Stimulated activated CD4-positive, alpha-beta T cell treated with anti-CD3 and anti-CD28 coated beads, Interleukin-12 subunit alpha, Interleukin-12 subunit beta, amount 100 ng/mL, for 4 hours (primary cell): ENCODE data around the gene MYBBP1A.

Source experiments
- DNase-seq: peaks from one replicate; pipeline ENCODE4 v3.0.0-alpha.2; 2020

MYBBP1A gene

DNA sequence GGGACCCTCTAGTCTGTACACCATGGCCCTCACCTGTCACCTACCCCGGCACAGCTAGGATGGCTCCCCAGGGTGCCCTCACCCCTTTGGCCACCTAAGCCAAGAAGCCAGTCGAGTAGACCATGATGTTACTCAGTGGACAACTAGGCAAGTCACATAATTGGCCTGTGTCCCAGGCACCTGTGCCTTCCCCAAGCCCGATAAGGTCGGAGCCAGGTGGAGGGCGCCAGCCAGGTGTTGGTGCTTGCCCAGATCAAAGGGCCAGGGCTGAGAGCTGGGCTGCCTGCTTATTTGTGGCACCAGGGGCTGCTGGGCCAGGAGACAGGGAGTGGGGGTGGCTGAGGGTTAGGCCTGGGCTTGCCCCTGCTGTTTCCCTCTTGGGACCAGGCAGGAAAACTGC lies 39.7 kb downstream of the MYBBP1A start:
- DNase-seq: no peak

DNA sequence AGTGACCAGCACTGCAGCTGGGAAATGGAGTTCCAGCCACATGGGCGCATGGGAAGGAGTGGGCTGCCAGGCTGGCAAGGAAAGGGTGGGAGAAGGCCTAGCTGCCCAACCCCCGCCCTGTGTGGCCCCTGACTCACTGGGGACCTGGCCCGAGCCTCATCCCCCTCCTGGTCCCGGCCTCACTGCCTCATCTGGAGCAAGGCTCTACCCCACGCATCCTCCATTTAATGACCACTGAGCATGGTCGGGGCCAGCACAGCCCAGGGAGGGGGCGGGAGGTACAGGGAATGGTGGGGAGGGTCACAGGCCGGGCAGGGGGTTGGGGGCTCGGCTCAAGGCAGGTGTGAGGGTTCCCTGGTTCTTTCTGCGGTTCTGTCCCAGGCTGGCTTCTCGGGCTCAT lies 40.4 kb downstream of the MYBBP1A start:
- no peak for DNase-seq

DNA sequence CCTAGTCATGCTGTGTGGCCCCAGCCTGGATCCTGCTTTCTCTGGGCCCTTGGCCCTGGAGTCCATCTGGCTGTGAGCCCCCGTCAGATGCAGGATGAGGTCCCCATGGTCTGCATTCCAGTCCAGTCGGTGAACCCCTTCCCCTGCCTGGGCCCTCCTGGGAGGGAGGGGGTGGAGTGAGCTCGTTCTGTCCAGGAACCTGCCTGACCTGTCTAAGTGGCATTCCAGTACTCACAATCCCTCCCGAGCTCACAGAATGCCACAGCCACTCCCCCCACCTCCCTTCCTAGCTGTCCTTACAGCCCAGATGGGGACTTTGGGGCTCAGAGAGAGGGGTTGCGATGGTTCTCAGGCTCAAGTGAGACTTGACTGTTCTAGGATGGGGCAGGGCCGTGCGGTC lies 41.0 kb downstream of the MYBBP1A start:
- no peak for DNase-seq

DNA sequence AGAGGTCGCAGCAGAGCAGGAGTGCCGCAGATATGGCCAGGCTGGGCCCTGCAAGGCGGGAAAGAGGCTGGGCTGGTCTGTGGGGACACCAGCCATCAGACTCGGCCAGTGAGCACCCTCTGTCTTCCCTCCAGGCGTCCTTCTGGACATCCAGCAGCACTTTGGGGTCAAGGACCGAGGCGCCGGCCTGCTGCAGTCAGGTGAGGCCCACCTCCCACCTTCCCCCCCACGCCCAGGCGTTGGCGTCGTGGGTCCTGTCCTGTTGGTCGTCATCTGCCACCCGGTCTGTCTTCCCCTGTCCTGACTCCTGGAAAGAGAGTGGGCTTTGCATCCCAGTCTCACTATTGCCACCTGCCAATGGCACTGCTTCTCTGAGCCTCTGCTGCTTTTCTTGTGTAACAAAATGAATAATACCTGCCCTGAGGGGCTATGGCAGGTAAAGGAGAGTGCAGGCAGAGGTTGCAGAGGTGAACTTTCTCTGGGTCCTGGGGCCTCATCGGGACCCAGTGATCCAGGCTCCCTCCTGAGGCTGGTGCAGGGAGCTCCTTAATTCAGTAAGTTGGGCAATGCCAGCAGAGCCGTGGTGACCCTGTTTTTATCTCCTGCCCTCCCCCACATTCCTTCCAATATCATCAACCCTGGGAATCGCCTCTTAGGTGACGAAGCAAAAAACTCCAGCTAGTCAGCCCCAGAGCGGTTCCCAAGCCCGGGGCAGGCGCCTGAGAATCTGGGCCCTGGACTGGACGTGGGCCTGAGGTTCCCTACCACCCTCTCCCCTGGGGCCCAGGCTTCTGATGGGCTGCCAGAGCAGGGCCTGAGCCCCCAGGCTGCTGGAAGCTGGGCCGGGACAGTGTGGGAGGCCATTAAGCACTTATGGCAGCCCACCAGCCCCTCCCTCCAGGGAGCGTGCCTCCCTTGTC lies 41.8 kb downstream of the MYBBP1A start:
- no peak for DNase-seq

DNA sequence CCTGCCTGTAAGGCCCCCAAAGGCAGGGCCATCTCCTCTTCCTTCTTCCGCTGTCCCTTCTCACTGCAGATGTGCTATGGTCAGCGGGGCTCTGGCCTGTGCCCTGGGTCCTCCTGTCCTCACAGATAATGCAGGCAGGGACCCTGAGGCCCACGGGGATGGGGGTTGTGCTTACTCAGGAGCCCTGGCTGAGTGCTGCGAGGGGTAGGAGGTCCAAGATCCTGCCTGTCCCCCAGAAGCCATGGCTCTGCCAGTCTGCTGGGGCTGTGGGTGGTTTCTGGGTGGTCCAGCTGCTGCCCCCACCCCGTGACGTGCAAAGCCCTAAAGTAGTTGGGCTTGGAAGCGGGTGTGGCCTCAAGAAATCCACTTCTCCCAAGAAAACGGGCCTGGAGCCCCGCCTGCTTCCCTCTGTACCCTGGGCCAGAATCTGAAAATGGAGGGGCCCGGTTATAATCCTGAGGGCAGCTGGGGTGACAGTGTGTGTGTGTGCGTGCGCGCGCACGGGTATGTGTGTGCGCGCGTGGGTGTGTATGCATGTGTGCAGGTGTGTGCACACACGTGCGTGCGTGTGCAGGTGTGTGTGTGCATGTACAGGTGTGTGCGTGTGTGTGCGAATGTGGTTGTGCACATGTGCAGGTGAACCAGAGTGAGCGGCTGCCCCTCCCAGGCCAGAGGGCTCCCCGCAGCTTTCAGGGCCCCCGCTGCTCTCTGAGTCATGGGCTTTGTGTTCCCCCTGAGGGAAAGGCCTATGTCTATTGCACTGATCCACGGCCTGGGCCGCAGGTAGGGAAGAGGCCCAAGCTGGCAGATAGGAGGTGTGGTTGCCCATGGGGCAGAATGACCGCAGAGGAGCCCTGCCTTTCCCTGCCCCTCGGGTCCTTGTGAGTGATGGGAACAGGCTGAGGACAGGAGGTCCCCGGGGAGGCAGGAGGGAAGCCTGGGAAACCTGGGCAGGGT lies 42.8 kb downstream of the MYBBP1A start:
- DNase-seq: no peak

DNA sequence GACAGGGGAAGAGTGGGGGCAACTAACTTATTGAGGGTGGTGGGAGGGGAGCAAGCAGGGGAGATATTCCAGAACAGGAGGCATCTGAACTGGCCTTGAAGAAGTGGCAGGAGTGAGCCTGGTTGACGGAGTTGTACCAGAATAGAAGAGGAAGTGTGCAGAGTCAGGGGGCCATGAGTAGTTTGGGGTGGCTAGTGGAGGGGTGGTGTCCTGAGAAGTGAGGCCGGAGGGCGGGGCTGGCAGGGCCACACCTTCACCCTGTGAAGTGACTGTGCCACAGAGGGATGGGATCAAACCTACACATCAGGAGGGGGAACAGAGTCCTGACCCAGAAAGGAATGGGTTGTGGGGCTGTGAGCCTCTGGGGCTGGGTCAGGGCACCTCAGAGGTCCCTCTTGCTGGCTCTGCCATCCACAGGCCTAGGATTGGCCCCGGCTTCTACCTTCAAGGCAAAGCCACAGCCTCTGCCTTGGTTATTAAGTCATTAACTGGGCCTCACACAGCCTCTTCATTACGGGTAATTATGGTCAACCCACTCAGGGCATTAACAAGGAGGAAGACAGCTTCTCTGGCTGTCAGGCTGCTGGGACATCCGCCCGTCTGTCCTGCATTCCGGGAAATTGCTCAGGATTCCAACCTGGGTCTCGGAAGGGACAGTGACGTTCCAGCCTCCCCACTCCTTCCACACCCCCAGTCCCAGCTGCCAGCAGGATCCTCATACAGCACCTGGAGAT lies 43.8 kb downstream of the MYBBP1A start:
- DNase-seq: no peak

DNA sequence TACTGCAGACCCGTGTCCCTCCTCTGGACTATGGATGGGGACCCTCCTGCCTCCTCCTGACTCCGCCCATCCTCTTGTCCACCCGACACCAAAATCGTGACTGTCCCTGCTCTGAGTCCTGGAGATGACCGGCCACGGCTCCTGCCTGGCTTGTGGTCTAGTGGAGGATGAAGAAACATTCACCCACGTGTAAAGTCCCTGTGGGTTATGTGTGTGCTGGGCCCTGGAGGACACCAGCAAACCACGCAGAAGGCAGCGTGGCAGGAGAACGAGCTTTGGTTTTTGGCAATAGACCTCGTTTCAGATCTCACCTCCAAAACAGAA lies 44.6 kb downstream of the MYBBP1A start:
- no peak for DNase-seq

DNA sequence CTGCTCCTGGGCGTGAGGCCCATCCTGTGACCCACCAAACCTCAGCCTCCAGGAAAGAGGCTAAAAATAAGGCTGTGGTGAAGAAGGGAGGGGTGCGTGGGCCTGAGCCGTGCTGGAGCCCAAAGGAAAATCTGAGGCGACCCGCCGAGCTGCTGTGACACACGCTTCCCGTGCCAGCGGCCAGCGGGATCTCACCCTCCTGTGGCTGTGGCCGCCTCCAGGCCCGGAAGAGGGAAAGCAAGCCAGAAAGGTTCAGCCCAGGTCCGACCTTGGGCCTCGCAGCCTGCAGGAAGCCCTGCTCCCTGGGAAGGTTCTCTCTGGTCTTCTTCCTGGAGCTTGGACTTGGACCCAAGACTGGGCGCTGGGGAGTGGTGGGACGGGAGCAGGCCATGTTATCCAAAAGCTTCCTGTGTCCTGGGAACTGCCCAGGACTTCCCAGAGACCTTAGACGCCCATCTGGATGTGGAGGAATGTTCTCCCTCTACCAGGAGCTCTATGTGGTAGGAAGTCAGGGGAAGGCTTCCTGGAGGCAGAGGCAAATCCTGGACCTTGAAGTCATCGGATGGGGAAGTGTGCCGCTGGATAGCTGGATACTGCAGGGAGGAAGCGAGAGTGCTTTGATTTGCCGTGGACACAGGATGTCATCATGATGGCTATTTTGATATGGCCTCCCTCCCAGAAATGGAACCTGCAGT lies 45.1 kb downstream of the MYBBP1A start:
- no peak for DNase-seq

DNA sequence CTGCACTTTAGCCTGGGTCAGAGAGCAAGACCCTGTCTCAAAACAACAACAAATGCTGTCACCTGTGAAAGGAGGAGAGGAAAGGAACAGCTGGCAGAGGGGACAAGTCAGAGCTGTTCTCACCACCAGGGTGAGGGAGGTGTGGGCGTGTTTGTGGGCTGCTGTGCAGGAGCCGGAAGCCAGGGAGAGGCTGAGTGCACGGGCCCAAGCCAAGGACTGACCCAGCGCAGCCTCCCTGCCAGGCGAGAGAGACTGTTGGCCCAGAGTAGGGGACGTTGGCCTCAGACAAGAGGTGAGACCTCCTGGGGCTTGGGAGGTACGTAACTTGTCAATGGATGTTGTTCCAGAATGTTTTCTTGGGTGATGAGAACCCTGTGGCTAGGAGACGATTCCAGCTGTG lies 45.8 kb downstream of the MYBBP1A start:
- DNase-seq: no peak

DNA sequence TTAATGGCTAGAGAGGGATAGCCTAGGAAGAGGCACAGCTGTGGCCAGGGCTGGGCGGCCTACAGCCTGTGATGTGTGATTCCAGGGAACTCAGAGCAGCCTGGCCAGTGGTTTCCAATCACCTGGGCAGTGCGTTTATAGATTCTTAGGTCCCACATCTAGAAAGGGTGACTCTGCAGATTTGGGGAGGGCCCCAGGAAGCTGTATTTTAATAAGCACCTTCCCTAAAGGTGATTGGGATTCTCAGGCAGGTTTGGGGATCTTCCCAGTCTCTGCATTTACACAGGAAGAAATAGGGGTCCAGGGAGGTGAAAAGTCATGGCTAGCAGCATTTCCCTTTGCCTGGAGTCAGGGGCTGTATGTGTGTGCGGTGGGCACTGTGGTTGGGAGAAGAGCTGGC lies 47.0 kb downstream of the MYBBP1A start:
- DNase-seq: no peak

DNA sequence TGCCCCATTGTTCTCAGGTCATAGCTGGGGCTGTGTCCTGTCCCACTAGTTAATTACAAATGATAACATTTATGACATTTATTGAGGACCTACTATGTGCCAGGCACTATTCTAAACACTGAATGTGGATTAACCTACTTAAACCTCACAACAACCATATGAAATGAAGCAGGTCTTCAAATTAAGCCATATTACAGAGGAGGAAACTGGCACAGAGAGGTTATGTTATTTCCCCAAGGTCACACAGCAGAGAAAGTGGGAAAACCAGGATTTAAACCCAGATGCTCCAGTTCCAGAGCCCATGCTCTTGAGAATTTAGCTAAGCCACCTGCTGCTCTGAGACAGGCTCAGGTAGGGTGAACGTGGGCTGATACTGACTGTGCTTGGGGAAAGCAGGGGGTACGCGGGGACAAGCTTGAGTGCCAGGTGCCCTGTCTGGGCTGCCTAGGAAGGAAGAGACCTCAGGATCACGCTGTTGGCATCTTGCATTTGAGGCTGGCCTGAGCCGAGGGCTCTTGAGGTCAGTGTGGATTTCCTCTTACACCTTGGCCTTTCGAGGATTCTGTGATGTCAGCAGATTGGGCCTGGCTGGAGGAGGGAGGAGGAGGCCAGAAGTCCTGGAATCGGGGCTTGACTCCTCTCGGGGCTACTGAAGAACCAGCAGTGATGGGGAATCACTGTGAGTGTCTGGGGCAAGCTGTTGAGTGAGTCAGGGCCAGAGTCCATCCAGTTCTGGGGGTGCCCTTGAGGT lies 47.6 kb downstream of the MYBBP1A start:
- DNase-seq: no peak

DNA sequence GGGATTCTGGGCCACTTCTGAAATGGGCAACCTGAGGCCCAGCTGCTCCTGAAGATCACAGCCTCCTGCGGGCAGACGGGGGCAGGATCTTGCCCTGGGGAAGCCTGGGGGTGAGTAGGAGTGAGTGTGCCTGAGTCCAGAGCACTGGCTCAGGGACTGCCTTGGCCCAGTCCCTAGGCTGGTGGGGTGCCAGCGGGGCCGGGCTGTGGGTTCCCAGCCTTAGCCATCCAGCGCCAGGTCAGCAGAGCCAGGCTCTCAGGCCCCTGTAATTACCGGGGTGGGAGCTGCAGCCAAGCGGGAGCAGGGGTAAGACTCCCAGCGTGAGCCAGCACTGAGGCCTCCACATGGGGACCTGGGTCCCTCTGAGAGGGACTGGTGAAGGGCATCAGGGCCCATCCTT lies 48.3 kb downstream of the MYBBP1A start:
- no peak for DNase-seq

DNA sequence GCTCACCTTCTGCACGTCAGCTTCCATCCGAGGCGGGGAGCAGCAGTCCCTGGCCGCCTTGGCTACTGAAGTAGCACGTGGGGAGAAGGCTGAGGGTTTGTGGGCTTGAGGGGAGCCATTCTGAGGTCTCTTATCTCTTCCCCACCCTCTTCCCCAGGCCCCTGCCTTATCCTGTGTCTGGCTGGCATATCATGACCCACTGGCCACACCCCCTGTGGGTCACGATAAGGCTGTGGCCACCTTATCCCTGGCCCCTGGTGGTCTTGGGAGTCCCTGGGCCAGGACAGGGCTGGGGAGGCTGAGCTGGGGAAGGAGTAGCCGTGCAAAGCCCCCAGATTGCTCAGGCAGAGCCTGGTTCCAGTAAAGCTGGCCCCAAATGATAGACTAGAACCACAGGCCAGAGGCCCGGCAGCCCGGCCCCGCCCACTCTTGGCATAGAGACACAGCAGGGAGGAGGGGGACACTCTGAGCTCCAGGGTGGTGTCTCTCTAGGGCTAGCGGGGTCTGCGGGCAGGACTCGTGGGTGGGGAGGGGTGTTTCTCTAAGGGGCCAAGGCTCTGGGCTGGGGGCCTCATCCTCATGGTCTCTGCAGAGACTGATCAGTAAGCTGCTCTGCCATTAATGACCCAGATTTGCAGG lies 48.9 kb downstream of the MYBBP1A start:
- no peak for DNase-seq

DNA sequence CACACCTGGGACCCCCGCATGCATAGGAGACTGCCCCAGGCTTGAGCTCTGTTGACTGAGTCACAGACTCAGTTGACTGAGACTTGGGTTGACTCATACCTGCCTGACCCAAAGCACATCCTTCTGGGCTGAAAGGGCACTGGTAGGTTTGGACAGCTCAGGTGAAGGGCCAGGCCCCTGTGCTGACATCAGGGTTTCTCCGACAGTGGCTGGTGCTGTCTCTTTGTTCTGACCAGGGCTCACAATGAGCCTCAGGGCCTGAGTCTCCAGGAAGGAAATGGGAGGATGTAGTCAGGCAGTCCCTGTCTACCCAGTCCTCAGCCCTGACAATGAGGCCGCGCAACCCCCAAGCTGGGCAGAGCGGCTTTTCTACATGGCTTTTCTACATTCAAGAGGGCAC lies 50.0 kb downstream of the MYBBP1A start:
- no peak for DNase-seq

DNA sequence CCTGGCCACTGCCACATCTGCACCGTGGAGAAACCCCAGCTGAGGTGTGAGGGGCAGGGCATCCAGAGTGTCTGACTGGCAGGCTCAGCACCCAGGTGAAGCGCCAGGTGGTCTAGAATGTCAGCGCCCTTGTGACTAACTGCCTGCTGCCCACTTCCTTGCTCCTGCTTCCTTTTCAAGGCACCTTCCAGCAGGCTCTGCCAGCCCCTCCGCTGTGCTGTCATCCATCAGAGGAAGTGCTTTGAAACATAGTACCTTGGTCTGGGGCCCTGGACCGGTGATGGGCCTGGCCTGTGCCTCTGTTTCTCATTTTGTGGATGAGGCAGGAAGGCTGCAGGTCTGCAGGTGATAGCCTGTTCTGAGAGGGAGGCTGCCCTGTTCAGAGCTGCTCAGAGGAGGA lies 51.0 kb downstream of the MYBBP1A start:
- DNase-seq: no peak

DNA sequence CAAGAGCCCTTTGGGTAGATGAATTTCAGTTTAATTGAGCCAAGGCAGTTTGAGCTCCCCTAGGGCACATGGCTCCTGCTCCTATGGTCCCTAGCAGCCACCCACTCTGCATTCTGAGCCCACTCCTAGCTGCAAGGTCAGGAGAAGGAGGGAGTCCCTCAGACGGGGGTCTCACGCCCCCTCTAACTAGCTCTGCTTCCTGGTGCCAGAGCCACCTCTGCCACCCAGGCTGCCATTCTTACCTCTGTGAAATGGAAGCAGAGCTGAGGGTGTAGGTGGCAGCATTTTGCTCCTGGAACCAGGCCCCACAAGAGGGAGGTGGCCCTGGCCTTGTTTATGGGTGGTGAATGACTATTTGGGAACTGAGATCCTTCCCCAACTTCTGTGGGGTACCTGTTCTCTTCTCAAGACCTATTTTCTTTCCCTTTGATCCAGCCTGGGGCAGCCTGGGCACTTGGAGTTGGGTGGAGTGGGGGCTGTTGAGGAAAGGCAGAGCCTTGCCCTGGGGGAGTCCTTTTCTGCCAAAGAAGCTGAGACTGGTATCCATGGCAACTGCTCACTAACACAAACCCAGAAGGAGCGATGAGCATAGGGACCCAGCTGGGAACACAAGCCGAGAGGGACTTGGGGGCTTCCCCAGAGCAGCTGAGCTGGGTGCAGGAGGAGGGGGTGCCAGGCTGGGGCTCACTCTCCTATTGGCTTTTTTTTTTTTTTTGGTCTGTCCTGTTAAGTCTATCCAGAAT lies 51.7 kb downstream of the MYBBP1A start:
- no peak for DNase-seq

DNA sequence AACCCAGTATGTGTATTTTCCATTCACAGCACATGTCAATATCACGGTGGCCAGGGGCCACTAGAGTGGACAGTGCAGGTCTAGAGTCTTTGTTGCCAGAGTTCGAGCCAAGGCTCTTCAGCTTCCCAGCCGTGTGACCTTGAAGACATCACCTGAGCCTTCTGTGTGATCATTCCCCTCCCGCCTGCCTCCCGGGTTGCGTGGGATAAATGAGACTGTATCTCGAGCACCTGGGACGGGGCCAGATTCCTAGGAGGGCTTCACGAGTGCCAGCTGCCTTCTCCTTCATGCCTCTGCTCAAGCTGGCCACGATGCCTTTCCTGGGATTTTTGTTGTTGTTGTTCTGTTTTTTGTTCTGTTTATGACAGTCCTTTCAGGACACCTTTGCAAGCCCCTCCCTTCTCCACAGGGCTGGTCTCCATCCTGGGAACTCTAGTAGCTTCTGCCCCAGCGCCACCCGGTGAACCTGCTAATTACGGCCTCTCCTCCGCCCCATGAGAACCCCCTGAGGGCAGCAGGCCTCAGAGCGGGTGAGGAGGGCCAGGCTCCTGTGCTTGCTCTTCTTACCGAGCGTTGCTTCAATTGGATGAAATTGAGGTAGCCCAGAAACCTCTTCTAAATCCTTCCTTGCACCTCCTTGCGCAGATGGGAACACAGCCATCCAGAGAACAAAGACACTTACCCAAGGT lies 52.6 kb downstream of the MYBBP1A start:
- no peak for DNase-seq

DNA sequence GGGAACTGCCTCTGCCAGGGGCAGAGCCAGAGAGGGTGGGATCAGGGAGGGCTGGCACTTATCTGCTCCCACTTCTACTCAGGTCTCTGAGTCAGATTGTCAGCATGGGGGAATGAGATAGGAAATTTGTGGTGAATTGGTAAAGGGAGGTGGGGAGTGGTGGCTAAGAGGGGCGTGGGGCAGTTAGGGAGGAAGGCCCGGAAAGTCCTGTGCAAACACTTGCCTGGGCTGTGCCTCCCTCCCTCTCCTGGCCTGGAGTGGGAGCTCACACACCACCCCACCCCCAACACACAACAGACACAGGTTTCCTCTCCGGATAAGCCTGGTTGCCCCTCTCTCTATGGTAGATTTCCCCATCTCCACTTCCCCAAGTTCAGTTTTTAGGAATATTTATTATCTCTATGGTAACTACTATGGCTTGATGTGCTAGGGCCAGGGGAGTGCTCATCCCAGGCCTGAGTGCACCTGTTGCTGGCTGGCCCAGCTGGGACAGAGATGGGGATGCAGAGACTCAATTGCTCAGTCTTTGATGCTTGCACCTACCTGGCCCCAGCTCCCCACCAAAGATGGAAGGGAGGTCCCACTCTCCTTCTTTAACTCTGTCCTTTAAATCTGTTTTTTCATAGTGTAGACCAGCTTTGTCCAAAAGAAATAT lies 53.8 kb downstream of the MYBBP1A start:
- DNase-seq: no peak

DNA sequence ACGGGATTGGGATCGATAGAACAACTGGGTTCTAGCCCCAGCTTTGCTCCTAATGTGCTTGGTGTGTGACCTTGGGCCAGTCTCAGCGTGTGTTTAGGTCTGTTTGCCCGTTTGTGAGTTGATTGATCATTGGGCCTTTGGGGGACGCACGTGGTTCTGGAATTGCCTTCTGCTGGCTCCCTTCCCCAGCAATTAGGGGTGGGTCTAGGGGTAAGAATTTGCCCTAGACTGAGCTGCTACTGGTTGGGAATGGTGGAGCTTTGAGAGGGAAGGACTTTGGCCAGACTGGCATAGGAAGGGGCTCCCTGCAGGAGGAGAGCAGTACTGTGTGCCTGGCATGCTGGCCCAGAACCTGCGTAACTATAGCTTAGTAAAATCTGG lies 55.0 kb downstream of the MYBBP1A start:
- no peak for DNase-seq
